ENCODE data around the gene RBFOX2. TPM values are rescaled to one million over a fixed set of nuclear protein-coding genes. Genes with fewer than 3 reads are reported as not detected.
A peak's percentile ranks its signal among the peaks of the same experiment; 100 is the strongest.

RBFOX2 gene
- total and polyA plus RNA-seq, 2 donors from 2014 or later: 17.2 to 68.6 TPM

DNA sequence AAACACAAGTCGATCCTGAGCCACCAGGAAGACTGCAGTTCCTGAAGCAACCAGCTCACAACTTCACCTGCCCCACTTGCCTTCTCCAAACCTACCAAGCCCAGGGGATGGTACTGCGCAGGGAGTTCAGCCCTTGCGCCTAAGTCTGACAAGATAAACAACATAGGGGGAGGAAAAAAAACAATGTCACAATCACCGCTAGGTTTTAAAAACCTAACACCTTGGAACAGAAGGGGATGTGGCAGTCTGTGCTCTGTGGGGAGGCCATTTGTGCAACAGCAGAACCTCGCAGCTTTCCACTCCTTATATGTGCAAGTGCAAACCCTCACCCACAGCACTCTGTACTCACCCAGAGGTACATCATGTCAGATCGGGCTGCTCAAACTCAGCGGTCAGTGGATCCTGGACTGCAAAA lies 134.2 kb downstream of the RBFOX2 start:
- FAIRE-seq (no peak), DNase-seq (peak in 2 of 5 donors; percentile 25 to 38)
- Histone ChIP-seq H3K9me3 (ENCODE audit: control insufficient read depth in 2 of 3, insufficient read depth in 1 of 3, low read length in 3 of 3) (no peaks in the 10 kb centered on the region), H3K36me3 (ENCODE audit: control insufficient read depth in 2 of 3, insufficient read depth in 3 of 3, low read length in 3 of 3) (no peaks in the 10 kb centered on the region), H3K9ac (ENCODE audit: low read length in 3 of 3) (no peak overlapping the region), H3K27ac (ENCODE audit: low read depth in 2 of 2, low read length in 2 of 2) (no peak overlapping the region), H3K4me1 (ENCODE audit: control insufficient read depth in 2 of 3, insufficient read depth in 2 of 3, low read depth in 1 of 3, low read length in 3 of 3) (peaks cover 0 to 12% (median 8%) of the 10 kb centered on the region in 3 donors), H3K27me3 (ENCODE audit: control insufficient read depth, insufficient read depth, low read length) (no peaks in the 10 kb centered on the region), H3K4me3 (ENCODE audit: low read length in 3 of 3) (peak overlapping the region in 2 of 3 donors; percentile 20 to 30)
- intact Hi-C loops (cut with DNase I): no loop called here
- TF ChIP-seq, protein P1, sequence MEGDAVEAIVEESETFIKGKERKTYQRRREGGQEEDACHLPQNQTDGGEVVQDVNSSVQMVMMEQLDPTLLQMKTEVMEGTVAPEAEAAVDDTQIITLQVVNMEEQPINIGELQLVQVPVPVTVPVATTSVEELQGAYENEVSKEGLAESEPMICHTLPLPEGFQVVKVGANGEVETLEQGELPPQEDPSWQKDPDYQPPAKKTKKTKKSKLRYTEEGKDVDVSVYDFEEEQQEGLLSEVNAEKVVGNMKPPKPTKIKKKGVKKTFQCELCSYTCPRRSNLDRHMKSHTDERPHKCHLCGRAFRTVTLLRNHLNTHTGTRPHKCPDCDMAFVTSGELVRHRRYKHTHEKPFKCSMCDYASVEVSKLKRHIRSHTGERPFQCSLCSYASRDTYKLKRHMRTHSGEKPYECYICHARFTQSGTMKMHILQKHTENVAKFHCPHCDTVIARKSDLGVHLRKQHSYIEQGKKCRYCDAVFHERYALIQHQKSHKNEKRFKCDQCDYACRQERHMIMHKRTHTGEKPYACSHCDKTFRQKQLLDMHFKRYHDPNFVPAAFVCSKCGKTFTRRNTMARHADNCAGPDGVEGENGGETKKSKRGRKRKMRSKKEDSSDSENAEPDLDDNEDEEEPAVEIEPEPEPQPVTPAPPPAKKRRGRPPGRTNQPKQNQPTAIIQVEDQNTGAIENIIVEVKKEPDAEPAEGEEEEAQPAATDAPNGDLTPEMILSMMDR (IDR thresholded peaks at IDR 0.05; ENCODE audit: borderline replicate concordance, extremely low read depth, insufficient read depth): no peak

DNA sequence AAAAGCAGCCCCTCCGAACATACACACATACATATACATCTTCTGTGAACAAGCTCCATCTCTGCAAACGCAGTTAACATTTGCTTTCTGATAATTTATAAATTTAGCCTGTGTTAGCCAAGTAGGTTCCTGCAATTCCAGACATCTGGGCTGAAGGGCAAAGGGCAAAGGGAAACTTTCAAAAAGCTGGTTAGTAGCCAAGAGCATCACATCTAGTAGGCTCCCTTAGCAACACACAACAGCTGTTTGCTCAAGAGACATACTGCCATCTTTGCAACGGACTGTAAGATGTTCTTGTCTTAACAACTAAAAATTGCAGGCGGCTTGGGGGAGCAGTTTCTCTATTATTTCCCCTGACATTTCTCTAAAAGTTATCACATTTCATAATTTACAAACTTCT lies 134.9 kb downstream of the RBFOX2 start:
- H3K27ac ChIP-seq (ENCODE audit: low read depth in 2 of 2, low read length in 2 of 2): no peak overlapping the region
- H3K4me3 ChIP-seq (ENCODE audit: low read length in 3 of 3): no peak overlapping the region
- no peak overlapping the region for H3K9ac ChIP-seq (ENCODE audit: low read length in 3 of 3)
- H3K36me3 ChIP-seq (ENCODE audit: control insufficient read depth in 2 of 3, insufficient read depth in 3 of 3, low read length in 3 of 3): no peaks in the 10 kb centered on the region
- TF ChIP-seq, protein P1 (IDR thresholded peaks at IDR 0.05; ENCODE audit: borderline replicate concordance, extremely low read depth, insufficient read depth): no peak
- intact Hi-C loops (cut with DNase I): no loop called here
- no peak for FAIRE-seq
- peaks cover 0 to 12% (median 8%) of the 10 kb centered on the region in 3 donors for H3K4me1 ChIP-seq (ENCODE audit: control insufficient read depth in 2 of 3, insufficient read depth in 2 of 3, low read depth in 1 of 3, low read length in 3 of 3)
- peak in 3 of 5 donors; percentile 65 to 91 (median 78) for DNase-seq
- no peaks in the 10 kb centered on the region for H3K27me3 ChIP-seq (ENCODE audit: control insufficient read depth, insufficient read depth, low read length)
- H3K9me3 ChIP-seq (ENCODE audit: control insufficient read depth in 2 of 3, insufficient read depth in 1 of 3, low read length in 3 of 3): no peaks in the 10 kb centered on the region

DNA sequence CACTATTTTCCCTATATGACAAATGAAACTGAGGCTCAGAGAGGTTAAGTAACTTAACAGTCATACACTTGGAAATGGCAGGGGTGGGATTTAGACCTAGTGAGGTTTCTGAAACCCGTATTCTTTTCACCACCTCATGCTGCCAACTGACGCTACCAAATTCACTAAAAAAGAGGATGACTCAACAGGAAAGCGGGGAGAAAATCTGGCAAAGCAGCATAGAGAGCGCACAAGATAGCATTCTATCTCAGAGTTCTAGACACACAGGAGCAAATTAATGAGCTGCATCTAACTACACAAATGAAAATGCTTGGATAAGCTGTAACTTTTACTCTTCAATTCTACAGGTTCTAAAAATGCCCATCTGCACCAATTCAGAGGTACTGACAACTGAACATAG lies 136.4 kb downstream of the RBFOX2 start:
- H3K4me3 ChIP-seq (ENCODE audit: low read length in 3 of 3): no peak overlapping the region
- H3K9ac ChIP-seq (ENCODE audit: low read length in 3 of 3): no peak overlapping the region
- H3K36me3 ChIP-seq (ENCODE audit: control insufficient read depth in 2 of 3, insufficient read depth in 3 of 3, low read length in 3 of 3): no peaks in the 10 kb centered on the region
- H3K27me3 ChIP-seq (ENCODE audit: control insufficient read depth, insufficient read depth, low read length): no peaks in the 10 kb centered on the region
- H3K4me1 ChIP-seq (ENCODE audit: control insufficient read depth in 2 of 3, insufficient read depth in 2 of 3, low read depth in 1 of 3, low read length in 3 of 3): peaks cover 3 to 22% (median 8%) of the 10 kb centered on the region in 3 donors
- TF ChIP-seq, protein P1 (IDR thresholded peaks at IDR 0.05; ENCODE audit: borderline replicate concordance, extremely low read depth, insufficient read depth): no peak
- no peak for FAIRE-seq
- H3K27ac ChIP-seq (ENCODE audit: low read depth in 2 of 2, low read length in 2 of 2): no peak overlapping the region
- intact Hi-C loops (cut with DNase I): no loop called here
- H3K9me3 ChIP-seq (ENCODE audit: control insufficient read depth in 2 of 3, insufficient read depth in 1 of 3, low read length in 3 of 3): no peaks in the 10 kb centered on the region
- DNase-seq: peak in 1 of 5 donors; percentile 27

DNA sequence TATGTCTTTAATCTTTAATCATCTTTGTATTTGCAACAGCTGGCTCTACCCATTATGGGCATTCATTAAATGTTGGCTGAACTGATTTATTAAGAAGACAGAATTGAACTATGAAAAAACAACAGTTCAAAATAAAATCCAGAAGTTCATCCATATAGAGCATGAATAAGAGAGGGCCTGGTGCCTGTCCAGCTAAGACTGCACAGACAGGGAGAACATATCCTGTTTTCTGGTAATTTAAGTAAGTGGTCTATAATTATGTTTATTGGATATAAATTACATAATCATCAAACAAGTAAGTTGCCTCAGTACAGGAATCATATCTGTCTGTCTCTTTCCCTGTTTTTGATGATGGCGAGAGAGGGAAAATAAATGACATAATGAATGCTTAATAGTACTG lies 137.2 kb downstream of the RBFOX2 start:
- H3K4me1 ChIP-seq (ENCODE audit: control insufficient read depth in 2 of 3, insufficient read depth in 2 of 3, low read depth in 1 of 3, low read length in 3 of 3): peaks cover 3 to 22% (median 8%) of the 10 kb centered on the region in 3 donors
- FAIRE-seq: no peak
- H3K9ac ChIP-seq (ENCODE audit: low read length in 3 of 3): no peak overlapping the region
- H3K36me3 ChIP-seq (ENCODE audit: control insufficient read depth in 2 of 3, insufficient read depth in 3 of 3, low read length in 3 of 3): no peaks in the 10 kb centered on the region
- H3K4me3 ChIP-seq (ENCODE audit: low read length in 3 of 3): no peak overlapping the region
- no peak for DNase-seq
- no peak overlapping the region for H3K27ac ChIP-seq (ENCODE audit: low read depth in 2 of 2, low read length in 2 of 2)
- H3K27me3 ChIP-seq (ENCODE audit: control insufficient read depth, insufficient read depth, low read length): no peaks in the 10 kb centered on the region
- TF ChIP-seq, protein P1 (IDR thresholded peaks at IDR 0.05; ENCODE audit: borderline replicate concordance, extremely low read depth, insufficient read depth): no peak
- no peaks in the 10 kb centered on the region for H3K9me3 ChIP-seq (ENCODE audit: control insufficient read depth in 2 of 3, insufficient read depth in 1 of 3, low read length in 3 of 3)
- intact Hi-C loops (cut with DNase I): no loop called here
